GM12878 (cell line): Measurements from ENCODE around the gene EMILIN3. TPM values are rescaled to one million over a fixed set of nuclear protein-coding genes. Genes with fewer than 3 reads are reported as not detected.
A peak's percentile ranks its signal among the peaks of the same experiment; 100 is the strongest.

Experiments
- DPF2 ChIP-seq: fragments of 450-650 bp; IDR thresholded peaks from 2 replicates; pipeline ENCODE4 v1.6.1; 2017; ENCODE audit warnings: mild to moderate bottlenecking
- MAX ChIP-seq: IDR thresholded peaks from 2 replicates; pipeline ENCODE4 v1.6.1; 2012; ENCODE audit warnings: low read depth, low read length, improper control_type of control experiment
- NKRF ChIP-seq: fragments of 450-650 bp; conservative IDR thresholded peaks from 2 replicates; pipeline ENCODE4 v1.6.1; 2017; ENCODE audit warnings: mild to moderate bottlenecking, moderate library complexity
- ZNF217 ChIP-seq: fragments of 450-650 bp; IDR thresholded peaks from 2 replicates; pipeline ENCODE4 v1.6.1; 2017; ENCODE audit warnings: antibody characterized with exemption, mild to moderate bottlenecking
- ZNF687 ChIP-seq: fragments of 450-650 bp; IDR thresholded peaks from 2 replicates; pipeline ENCODE4 v1.6.1; 2017; ENCODE audit warnings: mild to moderate bottlenecking, moderate library complexity
- polyA plus RNA-seq, 11 experiments: library from polyadenylated mRNA; depleted of rRNA in 4 of 11; unstranded in 6 of 11; stranded (reverse) in 5 of 11; fragments of >200 nt; fragmentation: Nextera tagmentation in 4 of 11; fragmentation: Illumina TruSeq in 1 of 11; extraction: Ambion mirVana in 4 of 11; extraction: Trizol in 1 of 11; gene quantifications; 1 replicate in 1 of 11; 2 replicates in 10 of 11; pipeline versions ENCODE4 v1.2.1 to v1.2.3, GENCODE V29; 2011 to 2016; ENCODE audit warnings: inconsistent platforms in 2 of 11, missing spikeins in 2 of 11, low read depth in 1 of 11
- total RNA-seq, 4 experiments: library from RNA; depleted of rRNA in 3 of 4; stranded (reverse); fragments of >200 nt in 3 of 4; fragmentation: Illumina TruSeq in 1 of 4; extraction: Trizol in 1 of 4; gene quantifications; 2 replicates each; pipeline versions ENCODE4 v1.2.1 to v1.2.3, GENCODE V29; 2013 to 2021

Gene EMILIN3
- total and polyA plus RNA-seq, 10 of the 15 experiments (the other 5 are each of a cell fraction or from before 2014, with no cell fraction given), result not detected

DNA sequence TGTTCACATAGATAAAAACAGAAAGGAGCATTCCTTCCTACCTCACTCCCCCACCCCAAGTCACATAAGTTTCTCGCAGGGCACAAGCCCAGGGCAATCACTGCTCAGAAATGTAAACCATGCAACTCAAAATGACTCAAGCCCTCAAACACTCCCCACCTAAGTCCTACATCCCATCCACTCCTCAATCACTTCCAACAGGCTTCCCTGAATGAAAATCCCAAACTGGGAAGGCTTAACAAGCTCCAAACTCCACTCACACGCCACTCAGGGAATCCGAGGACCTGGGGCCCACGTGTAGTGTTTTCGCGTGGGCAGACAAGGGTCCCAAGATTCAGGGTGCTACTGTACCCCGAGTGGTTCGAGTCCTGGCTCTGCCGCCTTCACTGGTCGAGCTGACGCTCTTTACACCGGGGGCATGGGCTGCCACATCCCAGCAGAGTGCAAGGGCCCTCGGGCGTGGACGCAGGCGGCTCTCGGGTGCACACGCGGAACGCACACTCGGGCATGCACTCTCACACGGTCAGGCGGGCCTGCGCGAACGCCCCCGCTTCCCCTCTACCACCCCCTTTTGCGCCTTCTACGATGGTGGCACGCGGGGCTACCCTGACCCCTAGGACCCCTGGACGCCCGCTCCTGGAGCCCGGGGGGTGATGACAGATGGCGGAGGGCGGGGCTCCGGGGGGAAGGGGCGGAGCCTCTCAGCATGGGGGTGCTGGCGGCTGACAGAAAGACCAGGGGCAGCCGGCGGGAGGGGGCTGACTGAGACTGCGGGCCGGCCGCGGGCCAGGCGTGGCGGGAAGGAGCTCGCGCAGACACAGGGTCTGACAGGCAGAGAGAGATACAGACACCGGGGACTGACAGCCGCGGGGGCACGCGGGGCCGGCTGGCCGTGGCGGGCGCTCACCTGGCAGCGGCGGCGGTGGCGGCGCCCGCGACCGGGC, 49.7 kb downstream of the EMILIN3 start (continued):
- TF ChIP-seq NKRF (peak; percentile 68), ZNF217 (peak; percentile 36; the same call in 1 of the 2 replicates), DPF2 (0 out of 2 replicates have a peak, but pooled peaks have one; percentile 46), MAX (peak; percentile 48), ZNF687 (peak; percentile 37; the same call in 1 of the 2 replicates)
